Skin epidermis (tissue), 12 donors: ENCODE data around the gene FANCL.
"Not testable (repeated sequence)": the region's sequence is repeated elsewhere in the genome, so short reads cannot be mapped to it uniquely, and the experiment has no call there.

Experiments
- H3K27ac ChIP-seq, 21 experiments: fragments of 200-600 bp; sonication (generic) in 11 of 21; one replicate each; pipeline ENCODE4 v1.5.0; 2020; ENCODE audit warnings: mild to moderate bottlenecking in 3 of 21, inconsistent platforms in 2 of 21, moderate library complexity in 2 of 21
- H3K4me3 ChIP-seq, 7 experiments: fragments of 200-600 bp; sonication (generic) in 2 of 7; one replicate each; pipeline ENCODE4 v1.5.0; 2020; ENCODE audit warnings: inconsistent platforms in 2 of 7, mild to moderate bottlenecking in 2 of 7, moderate library complexity in 1 of 7

FANCL gene

GRCh38 chr2:58157754-58158153 is 83.4 kb downstream of the FANCL start:
- H3K4me3 ChIP-seq, result no peak overlapping the region
- no peak overlapping the region for H3K27ac ChIP-seq

- Histone ChIP-seq H3K27ac (no peak overlapping the region), H3K4me3 (no peak overlapping the region)
These were observed 84.3 kb downstream of the FANCL start for GRCh38 chr2:58156780-58157179.

GRCh38 chr2:58155160-58155778 is 85.9 kb downstream of the FANCL start:
- Histone ChIP-seq H3K27ac (no peak overlapping the region), H3K4me3 (no peak overlapping the region)

GRCh38 chr2:58146707-58147106 is 94.4 kb downstream of the FANCL start:
- no peak overlapping the region for H3K27ac ChIP-seq
- no peak overlapping the region for H3K4me3 ChIP-seq

- not testable (repeated sequence) for H3K4me3 ChIP-seq, H3K27ac ChIP-seq
These were observed 95.4 kb downstream of the FANCL start for GRCh38 chr2:58145769-58146168.

- no peak overlapping the region for H3K27ac ChIP-seq
These were observed 100.5 kb downstream of the FANCL start for GRCh38 chr2:58140508-58141072.

GRCh38 chr2:58138396-58139030 is 102.6 kb downstream of the FANCL start:
- no peak overlapping the region for H3K27ac ChIP-seq

More at GRCh38 chr2:58140508-58141072, 100.5 kb downstream of the FANCL start:
- no peak overlapping the region for H3K4me3 ChIP-seq

GRCh38 chr2:58137856-58138255 is 103.3 kb downstream of the FANCL start:
- no peak overlapping the region for H3K27ac ChIP-seq
- no peak overlapping the region for H3K4me3 ChIP-seq

More at GRCh38 chr2:58138396-58139030, 102.6 kb downstream of the FANCL start:
- H3K4me3 ChIP-seq, result no peak overlapping the region

- H3K27ac ChIP-seq, result no peak overlapping the region
These were observed 103.9 kb downstream of the FANCL start for GRCh38 chr2:58137221-58137620.

GRCh38 chr2:58135861-58136260 is 105.3 kb downstream of the FANCL start:
- Histone ChIP-seq H3K27ac (no peak overlapping the region), H3K4me3 (no peak overlapping the region)

More at GRCh38 chr2:58137221-58137620, 103.9 kb downstream of the FANCL start:
- H3K4me3 ChIP-seq, result no peak overlapping the region

- Histone ChIP-seq H3K27ac (no peak overlapping the region), H3K4me3 (no peak overlapping the region)
These were observed 107.7 kb downstream of the FANCL start for GRCh38 chr2:58133395-58133794.

GRCh38 chr2:58131191-58132011 is 109.7 kb downstream of the FANCL start:
- Histone ChIP-seq H3K27ac (no peak overlapping the region), H3K4me3 (no peak overlapping the region)

- H3K4me3 ChIP-seq, result no peak overlapping the region
- H3K27ac ChIP-seq, result no peak overlapping the region
These were observed 110.9 kb downstream of the FANCL start for GRCh38 chr2:58130238-58130637.

GRCh38 chr2:58127111-58127510 is 114.0 kb downstream of the FANCL start:
- H3K4me3 ChIP-seq, result no peak overlapping the region
- no peak overlapping the region for H3K27ac ChIP-seq

GRCh38 chr2:58122540-58122939 is 118.6 kb downstream of the FANCL start:
- Histone ChIP-seq H3K4me3 (no peak overlapping the region), H3K27ac (no peak overlapping the region)

GRCh38 chr2:58122040-58122439 is 119.1 kb downstream of the FANCL start:
- no peak overlapping the region for H3K4me3 ChIP-seq

GRCh38 chr2:58120626-58121229 is 120.4 kb downstream of the FANCL start:
- Histone ChIP-seq H3K27ac (no peak overlapping the region), H3K4me3 (no peak overlapping the region)

More at GRCh38 chr2:58122040-58122439, 119.1 kb downstream of the FANCL start:
- H3K27ac ChIP-seq, result no peak overlapping the region

- H3K27ac ChIP-seq, result peak overlapping the region in 8 of 21 experiments; percentile 4 to 67 (median 58)
- not testable (repeated sequence) for H3K4me3 ChIP-seq
These were observed 127.6 kb downstream of the FANCL start for GRCh38 chr2:58113563-58113962.

GRCh38 chr2:58110765-58111164 is 130.4 kb downstream of the FANCL start:
- H3K4me3 ChIP-seq, result no peak overlapping the region
- no peak overlapping the region for H3K27ac ChIP-seq

- no peak overlapping the region for H3K4me3 ChIP-seq
- H3K27ac ChIP-seq, result peak overlapping the region in 1 of 21 experiments; percentile 71
These were observed 131.6 kb downstream of the FANCL start for GRCh38 chr2:58109481-58109880.
